GM23338 (cell line): ENCODE results near the gene DYNLT2B. TPM values are rescaled to one million over a fixed set of nuclear protein-coding genes. Genes with fewer than 3 reads are reported as not detected.

ENCODE experiments used
- ATAC-seq: fragments of 200-7000 bp; cut with Tn5 transposase; 3 replicates; pipeline ENCODE4 v1.9.1; 2020
- DNase-seq: peaks from one replicate; pipeline ENCODE4 v3.0.0-alpha.2; 2015; ENCODE audit warnings: low spot score
- H2AFZ ChIP-seq: fragments of 200-600 bp; sonication (generic); 2 replicates; pipeline ENCODE4 v1.8.0; 2016; ENCODE audit warnings: antibody characterized with exemption, mild to moderate bottlenecking, moderate library complexity
- H3F3A ChIP-seq: fragments of 200-600 bp; sonication (generic); replicated peaks from 2 replicates; pipeline ENCODE4 v1.8.0; 2017; ENCODE audit warnings: antibody characterized with exemption, mixed run types, low read depth
- H3K27ac ChIP-seq: fragments of 200-600 bp; sonication (generic); 2 replicates; pipeline ENCODE4 v1.6.1; 2016; ENCODE audit warnings: low read depth
- H3K27me3 ChIP-seq: fragments of 200-600 bp; sonication (generic); 2 replicates; pipeline ENCODE4 v1.8.0; 2016; ENCODE audit warnings: mild to moderate bottlenecking, mixed run types, moderate library complexity; ENCODE audit not compliant: insufficient read depth
- H3K36me3 ChIP-seq: fragments of 200-600 bp; sonication (generic); 2 replicates; pipeline ENCODE4 v1.8.0; 2016; ENCODE audit warnings: mild to moderate bottlenecking; ENCODE audit not compliant: insufficient read depth
- H3K4me1 ChIP-seq: fragments of 200-600 bp; sonication (generic); 2 replicates; pipeline ENCODE4 v1.8.0; 2016; ENCODE audit warnings: mild to moderate bottlenecking, moderate library complexity; ENCODE audit not compliant: insufficient read depth
- H3K4me2 ChIP-seq: fragments of 200-600 bp; sonication (generic); 2 replicates; pipeline ENCODE4 v1.7.1; 2017; ENCODE audit warnings: mixed run types
- H3K4me3 ChIP-seq: fragments of 200-600 bp; sonication (generic); 2 replicates; pipeline ENCODE4 v1.6.1; 2016; ENCODE audit warnings: mixed run types
- H3K79me2 ChIP-seq: fragments of 200-600 bp; sonication (generic); replicated peaks from 2 replicates; pipeline ENCODE4 v1.8.0; 2017; ENCODE audit warnings: mild to moderate bottlenecking; ENCODE audit not compliant: insufficient read depth
- H3K9me2 ChIP-seq: fragments of 200-600 bp; sonication (generic); 2 replicates; pipeline ENCODE4 v1.8.0; 2017; ENCODE audit not compliant: insufficient read depth
- H4K20me1 ChIP-seq: fragments of 200-600 bp; sonication (generic); replicated peaks from 2 replicates; pipeline ENCODE4 v1.8.0; 2017; ENCODE audit warnings: mild to moderate bottlenecking; ENCODE audit not compliant: insufficient read depth
- H3K27ac Mint-ChIP-seq: 2 replicates; pipeline ENCODE4 v1.8.0; 2020; ENCODE audit warnings: inconsistent platforms, mild to moderate bottlenecking, moderate library complexity, mixed read lengths
- H3K27me3 Mint-ChIP-seq: 3 replicates; pipeline ENCODE4 v1.8.0; 2022; ENCODE audit warnings: low read depth, mild to moderate bottlenecking, moderate library complexity, mixed read lengths, inconsistent platforms; ENCODE audit not compliant: insufficient read depth, poor library complexity
- H3K36me3 Mint-ChIP-seq: 3 replicates; pipeline ENCODE4 v1.8.0; 2021; ENCODE audit warnings: low read depth, mild to moderate bottlenecking, inconsistent platforms, moderate library complexity, mixed read lengths
- H3K4me1 Mint-ChIP-seq: 3 replicates; pipeline ENCODE4 v1.8.0; 2020; ENCODE audit warnings: mild to moderate bottlenecking, inconsistent platforms, mixed read lengths
- H3K4me3 Mint-ChIP-seq: 3 replicates; pipeline ENCODE4 v1.8.0; 2021; ENCODE audit warnings: moderate library complexity, mild to moderate bottlenecking, inconsistent platforms, mixed read lengths
- H3K9me3 Mint-ChIP-seq: 3 replicates; pipeline ENCODE4 v1.8.0; 2020; ENCODE audit warnings: moderate library complexity, mild to moderate bottlenecking, inconsistent platforms, mixed read lengths
- CREB1 ChIP-seq: fragments of 250-450 bp; sonication (Bioruptor Pico); IDR thresholded peaks from 2 replicates; pipeline ENCODE4 v1.5.0; 2020; ENCODE audit warnings: low read depth, mild to moderate bottlenecking, moderate library complexity
- EZH2 ChIP-seq: fragments of 200-600 bp; sonication (generic); IDR thresholded peaks from one replicate; pipeline ENCODE4 v1.8.0; 2017; ENCODE audit warnings: antibody characterized with exemption, mild to moderate bottlenecking, low read depth; ENCODE audit not compliant: unreplicated experiment
- EZH2phosphoT487 ChIP-seq: fragments of 200-600 bp; sonication (generic); IDR thresholded peaks from one replicate; pipeline ENCODE4 v1.8.1; 2018; ENCODE audit warnings: antibody characterized with exemption; ENCODE audit not compliant: unreplicated experiment
- JUNB ChIP-seq: IDR thresholded peaks from one replicate; pipeline ENCODE4 v1.6.1; 2016; ENCODE audit warnings: antibody characterized with exemption; ENCODE audit not compliant: unreplicated experiment
- NANOG ChIP-seq: IDR thresholded peaks from 2 replicates; pipeline ENCODE4 v1.6.1; 2016; ENCODE audit warnings: antibody characterized with exemption, borderline replicate concordance
- POLR2AphosphoS5 ChIP-seq: IDR thresholded peaks from 2 replicates; pipeline ENCODE4 v1.6.1; 2016; ENCODE audit warnings: antibody characterized with exemption, low read depth
- STAT1 ChIP-seq: IDR thresholded peaks from one replicate; pipeline ENCODE4 v1.6.1; 2016; ENCODE audit warnings: antibody characterized with exemption; ENCODE audit not compliant: unreplicated experiment
- ZNF114 ChIP-seq: fragments of 250-450 bp; sonication (Bioruptor Pico); IDR thresholded peaks from 2 replicates; pipeline ENCODE4 v1.5.0; 2020; ENCODE audit warnings: mild to moderate bottlenecking, moderate library complexity
- ZNF331 ChIP-seq: fragments of 250-450 bp; sonication (Bioruptor Pico); IDR thresholded peaks from 2 replicates; pipeline ENCODE4 v1.5.0; 2020; ENCODE audit warnings: low read depth, mild to moderate bottlenecking, moderate library complexity
- ZNF462 ChIP-seq: fragments of 250-450 bp; sonication (Bioruptor Pico); IDR thresholded peaks from 2 replicates; pipeline ENCODE4 v1.5.0; 2020; ENCODE audit warnings: mild to moderate bottlenecking, moderate library complexity
- polyA plus RNA-seq: library from polyadenylated mRNA; unstranded; fragments of >200 nt; fragmentation: Nextera tagmentation; extraction: Ambion mirVana; gene quantifications from 2 replicates; pipeline ENCODE4 v1.2.1, GENCODE V29; 2016
- total RNA-seq: library from RNA; depleted of rRNA; stranded (reverse); fragments of >200 nt; shearing (Covaris generic); gene quantifications from 2 replicates; pipeline ENCODE4 v1.2.3, GENCODE V29; 2014
- TF ChIP-seq, protein P1 (sequence below): IDR thresholded peaks from one replicate; pipeline ENCODE4 v1.6.1; 2018; ENCODE audit warnings: antibody characterized with exemption; ENCODE audit not compliant: unreplicated experiment
- TF ChIP-seq, protein P2 (sequence below): IDR thresholded peaks from 2 replicates; pipeline ENCODE4 v1.6.1; 2016; ENCODE audit warnings: antibody characterized with exemption
- TF ChIP-seq, protein P3 (sequence below), 2 experiments: fragments of 200-600 bp in 1 of 2; sonication (generic) in 1 of 2; conservative IDR thresholded peaks; 2 replicates each; pipeline versions ENCODE4 v1.5.1 to v1.6.1; 2016 to 2017; ENCODE audit warnings: antibody characterized with exemption in 2 of 2, low read depth in 2 of 2, mild to moderate bottlenecking in 2 of 2, moderate library complexity in 1 of 2

The DYNLT2B gene
- total and polyA plus RNA-seq, 2 experiments from 2014 or later: 11.3 to 42.7 TPM

GRCh38 chr3:196287440-196288140 is 30.4 kb downstream of the DYNLT2B start, which contains the start of gene PCYT1A:
Gene PCYT1A, minus strand, starts transcription at chr3:196287726. Its CDS starts 17,195 bp downstream, at chr3:196270531.
- Histone ChIP-seq H3K4me2 (peak within 1 kb of the TSS; percentile 92), H3K36me3 (no peaks in the 10 kb centered on the region), H3K4me1 (peaks cover 10% of the 10 kb centered on the region), H3K4me3 (peak within 1 kb of the TSS; percentile 92), H2AFZ (peak within 1 kb of the TSS; percentile 96), H3K9me2 (no peaks in the 10 kb centered on the region), H3K27ac (peak within 1 kb of the TSS; percentile 89), H3F3A (peaks cover 4% of the 10 kb centered on the region; the same call in 1 of the 2 replicates), H4K20me1 (no peaks in the 10 kb centered on the region), H3K79me2 (peaks cover 44% of the 10 kb centered on the region), H3K27me3 (no peaks in the 10 kb centered on the region)
- Mint-ChIP-seq H3K4me1 (peaks cover 24% of the 10 kb centered on the region), H3K27ac (peak within 1 kb of the TSS; percentile 99), H3K4me3 (peak within 1 kb of the TSS; percentile 100), H3K9me3 (no peaks in the 10 kb centered on the region), H3K27me3 (peaks cover 10% of the 10 kb centered on the region), H3K36me3 (no peaks in the 10 kb centered on the region)
- DNase-seq: peak; percentile 98
- no peak for TF ChIP-seq JUNB
- no peak for TF ChIP-seq STAT1
- no peak for TF ChIP-seq ZNF462
- TF ChIP-seq, protein P1, sequence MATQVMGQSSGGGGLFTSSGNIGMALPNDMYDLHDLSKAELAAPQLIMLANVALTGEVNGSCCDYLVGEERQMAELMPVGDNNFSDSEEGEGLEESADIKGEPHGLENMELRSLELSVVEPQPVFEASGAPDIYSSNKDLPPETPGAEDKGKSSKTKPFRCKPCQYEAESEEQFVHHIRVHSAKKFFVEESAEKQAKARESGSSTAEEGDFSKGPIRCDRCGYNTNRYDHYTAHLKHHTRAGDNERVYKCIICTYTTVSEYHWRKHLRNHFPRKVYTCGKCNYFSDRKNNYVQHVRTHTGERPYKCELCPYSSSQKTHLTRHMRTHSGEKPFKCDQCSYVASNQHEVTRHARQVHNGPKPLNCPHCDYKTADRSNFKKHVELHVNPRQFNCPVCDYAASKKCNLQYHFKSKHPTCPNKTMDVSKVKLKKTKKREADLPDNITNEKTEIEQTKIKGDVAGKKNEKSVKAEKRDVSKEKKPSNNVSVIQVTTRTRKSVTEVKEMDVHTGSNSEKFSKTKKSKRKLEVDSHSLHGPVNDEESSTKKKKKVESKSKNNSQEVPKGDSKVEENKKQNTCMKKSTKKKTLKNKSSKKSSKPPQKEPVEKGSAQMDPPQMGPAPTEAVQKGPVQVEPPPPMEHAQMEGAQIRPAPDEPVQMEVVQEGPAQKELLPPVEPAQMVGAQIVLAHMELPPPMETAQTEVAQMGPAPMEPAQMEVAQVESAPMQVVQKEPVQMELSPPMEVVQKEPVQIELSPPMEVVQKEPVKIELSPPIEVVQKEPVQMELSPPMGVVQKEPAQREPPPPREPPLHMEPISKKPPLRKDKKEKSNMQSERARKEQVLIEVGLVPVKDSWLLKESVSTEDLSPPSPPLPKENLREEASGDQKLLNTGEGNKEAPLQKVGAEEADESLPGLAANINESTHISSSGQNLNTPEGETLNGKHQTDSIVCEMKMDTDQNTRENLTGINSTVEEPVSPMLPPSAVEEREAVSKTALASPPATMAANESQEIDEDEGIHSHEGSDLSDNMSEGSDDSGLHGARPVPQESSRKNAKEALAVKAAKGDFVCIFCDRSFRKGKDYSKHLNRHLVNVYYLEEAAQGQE: no peak
- no peak for TF ChIP-seq ZNF114 (CRISPR knock-in tag)
- no peak for TF ChIP-seq ZNF331 (CRISPR knock-in tag)
- peak; percentile 82 for TF ChIP-seq CREB1 (CRISPR knock-in tag)
- TF ChIP-seq EZH2: no peak
- peak; percentile 84 for TF ChIP-seq POLR2AphosphoS5
- no peak for TF ChIP-seq NANOG
- TF ChIP-seq, protein P2, sequence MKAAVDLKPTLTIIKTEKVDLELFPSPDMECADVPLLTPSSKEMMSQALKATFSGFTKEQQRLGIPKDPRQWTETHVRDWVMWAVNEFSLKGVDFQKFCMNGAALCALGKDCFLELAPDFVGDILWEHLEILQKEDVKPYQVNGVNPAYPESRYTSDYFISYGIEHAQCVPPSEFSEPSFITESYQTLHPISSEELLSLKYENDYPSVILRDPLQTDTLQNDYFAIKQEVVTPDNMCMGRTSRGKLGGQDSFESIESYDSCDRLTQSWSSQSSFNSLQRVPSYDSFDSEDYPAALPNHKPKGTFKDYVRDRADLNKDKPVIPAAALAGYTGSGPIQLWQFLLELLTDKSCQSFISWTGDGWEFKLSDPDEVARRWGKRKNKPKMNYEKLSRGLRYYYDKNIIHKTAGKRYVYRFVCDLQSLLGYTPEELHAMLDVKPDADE: peak; percentile 47; the same call in 1 of the 2 replicates
- TF ChIP-seq EZH2phosphoT487: no peak
- TF ChIP-seq, protein P3, sequence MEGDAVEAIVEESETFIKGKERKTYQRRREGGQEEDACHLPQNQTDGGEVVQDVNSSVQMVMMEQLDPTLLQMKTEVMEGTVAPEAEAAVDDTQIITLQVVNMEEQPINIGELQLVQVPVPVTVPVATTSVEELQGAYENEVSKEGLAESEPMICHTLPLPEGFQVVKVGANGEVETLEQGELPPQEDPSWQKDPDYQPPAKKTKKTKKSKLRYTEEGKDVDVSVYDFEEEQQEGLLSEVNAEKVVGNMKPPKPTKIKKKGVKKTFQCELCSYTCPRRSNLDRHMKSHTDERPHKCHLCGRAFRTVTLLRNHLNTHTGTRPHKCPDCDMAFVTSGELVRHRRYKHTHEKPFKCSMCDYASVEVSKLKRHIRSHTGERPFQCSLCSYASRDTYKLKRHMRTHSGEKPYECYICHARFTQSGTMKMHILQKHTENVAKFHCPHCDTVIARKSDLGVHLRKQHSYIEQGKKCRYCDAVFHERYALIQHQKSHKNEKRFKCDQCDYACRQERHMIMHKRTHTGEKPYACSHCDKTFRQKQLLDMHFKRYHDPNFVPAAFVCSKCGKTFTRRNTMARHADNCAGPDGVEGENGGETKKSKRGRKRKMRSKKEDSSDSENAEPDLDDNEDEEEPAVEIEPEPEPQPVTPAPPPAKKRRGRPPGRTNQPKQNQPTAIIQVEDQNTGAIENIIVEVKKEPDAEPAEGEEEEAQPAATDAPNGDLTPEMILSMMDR (conservative IDR thresholded peaks at IDR 0.05; ENCODE audit: low read depth in 2 of 2): no peak
- peak; percentile 93 for ATAC-seq
